ENCODE data around the gene HEATR1. TPM values are rescaled to one million over a fixed set of nuclear protein-coding genes. Genes with fewer than 3 reads are reported as not detected.

The HEATR1 gene
- total RNA-seq, 1 donor from 2014 or later: 12.8 TPM

DNA sequence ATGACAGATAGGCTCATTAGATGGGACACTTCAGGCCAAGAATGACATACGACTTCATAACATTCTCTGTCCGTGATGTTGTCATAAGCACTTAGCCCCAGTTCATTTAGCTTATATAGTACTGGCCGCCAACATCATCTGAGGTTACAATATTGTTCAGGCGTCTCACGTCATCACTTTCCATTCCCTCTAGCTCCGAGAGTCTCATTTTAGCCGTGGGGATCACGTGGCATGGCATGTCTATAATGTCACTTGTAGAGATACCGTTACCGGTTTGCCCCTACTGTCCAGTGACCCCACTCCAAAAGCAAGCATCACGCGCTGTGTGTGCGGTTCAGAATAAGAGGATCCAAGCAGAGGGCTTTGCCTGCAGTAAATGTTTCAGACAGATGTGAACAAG lies 34.6 kb upstream of the HEATR1 start:
- Histone ChIP-seq H3K9me3 (replicated peaks) (no peaks in the 10 kb centered on the region), H3K4me3 (peak overlapping the region; percentile 53), H3K4me1 (peaks cover 4% of the 10 kb centered on the region), H3K27me3 (ENCODE audit: low read depth) (no peaks in the 10 kb centered on the region), H3K36me3 (no peaks in the 10 kb centered on the region), H3K27ac (replicated peaks) (peak overlapping the region; percentile 75)
- TF ChIP-seq, protein P1, sequence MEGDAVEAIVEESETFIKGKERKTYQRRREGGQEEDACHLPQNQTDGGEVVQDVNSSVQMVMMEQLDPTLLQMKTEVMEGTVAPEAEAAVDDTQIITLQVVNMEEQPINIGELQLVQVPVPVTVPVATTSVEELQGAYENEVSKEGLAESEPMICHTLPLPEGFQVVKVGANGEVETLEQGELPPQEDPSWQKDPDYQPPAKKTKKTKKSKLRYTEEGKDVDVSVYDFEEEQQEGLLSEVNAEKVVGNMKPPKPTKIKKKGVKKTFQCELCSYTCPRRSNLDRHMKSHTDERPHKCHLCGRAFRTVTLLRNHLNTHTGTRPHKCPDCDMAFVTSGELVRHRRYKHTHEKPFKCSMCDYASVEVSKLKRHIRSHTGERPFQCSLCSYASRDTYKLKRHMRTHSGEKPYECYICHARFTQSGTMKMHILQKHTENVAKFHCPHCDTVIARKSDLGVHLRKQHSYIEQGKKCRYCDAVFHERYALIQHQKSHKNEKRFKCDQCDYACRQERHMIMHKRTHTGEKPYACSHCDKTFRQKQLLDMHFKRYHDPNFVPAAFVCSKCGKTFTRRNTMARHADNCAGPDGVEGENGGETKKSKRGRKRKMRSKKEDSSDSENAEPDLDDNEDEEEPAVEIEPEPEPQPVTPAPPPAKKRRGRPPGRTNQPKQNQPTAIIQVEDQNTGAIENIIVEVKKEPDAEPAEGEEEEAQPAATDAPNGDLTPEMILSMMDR (IDR thresholded peaks at IDR 0.05; ENCODE audit: borderline replicate concordance): no peak
- intact Hi-C loops (cut with micrococcal nuclease): no loop called here
- DNase-seq: peak; percentile 18

DNA sequence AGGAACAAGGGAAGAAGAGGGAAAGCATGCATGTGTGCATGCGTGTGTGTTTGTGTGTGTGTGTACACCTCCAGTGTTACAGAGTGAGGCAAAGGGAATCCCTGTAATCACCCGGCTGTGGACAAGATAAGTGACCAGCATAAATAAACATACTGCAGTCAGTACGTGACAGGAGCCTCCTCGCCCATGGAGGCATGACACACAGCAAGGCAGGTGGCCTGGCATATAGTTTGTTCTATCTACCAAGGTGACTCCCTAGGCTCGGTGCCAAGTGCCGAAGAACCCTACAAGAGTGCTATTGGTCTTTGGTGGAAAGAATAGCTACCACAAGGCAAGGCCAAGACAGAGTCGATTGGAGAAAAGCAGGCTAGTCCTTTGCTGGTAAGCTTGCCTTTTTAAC lies 31.7 kb upstream of the HEATR1 start:
- no peaks in the 10 kb centered on the region for H3K36me3 ChIP-seq
- no peaks in the 10 kb centered on the region for H3K9me3 ChIP-seq (replicated peaks)
- TF ChIP-seq, protein P1 (IDR thresholded peaks at IDR 0.05; ENCODE audit: borderline replicate concordance): no peak
- H3K4me3 ChIP-seq: no peak overlapping the region
- no peaks in the 10 kb centered on the region for H3K27me3 ChIP-seq (ENCODE audit: low read depth)
- H3K27ac ChIP-seq (replicated peaks): no peak overlapping the region
- peaks cover 4% of the 10 kb centered on the region for H3K4me1 ChIP-seq
- intact Hi-C loops (cut with micrococcal nuclease): no loop called here
- no peak for DNase-seq

DNA sequence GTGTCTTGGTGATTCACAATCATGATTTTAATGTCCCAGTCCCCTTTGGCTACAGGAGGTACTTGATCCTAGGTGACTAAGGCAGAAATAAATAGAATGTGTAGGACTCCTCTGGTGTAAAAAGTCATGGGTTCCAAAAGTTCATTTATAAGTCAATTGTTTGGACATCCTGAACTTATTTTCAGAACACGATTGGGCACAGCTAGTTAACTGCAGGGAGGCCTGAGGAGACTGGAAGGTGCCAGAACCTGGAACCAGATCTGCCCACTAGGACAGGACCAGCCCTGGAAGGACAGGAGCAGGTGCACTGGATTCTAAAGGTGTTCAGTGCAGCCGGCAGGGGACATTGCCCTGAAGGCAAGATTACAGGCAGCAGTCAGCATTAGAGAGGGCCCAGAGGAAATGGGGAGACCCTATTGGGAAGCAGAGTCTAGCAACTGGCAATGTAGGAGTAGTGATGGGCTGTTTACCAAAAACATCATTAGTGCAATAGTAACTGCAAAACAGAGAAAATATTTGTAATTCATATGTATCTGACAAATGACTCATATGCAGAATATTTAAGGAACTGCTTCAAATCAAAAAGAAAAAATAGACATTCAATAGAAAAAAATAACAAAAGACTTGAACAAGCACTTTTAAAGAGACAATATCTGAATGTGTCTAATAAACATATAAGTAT lies 23.6 kb upstream of the HEATR1 start:
- no peak overlapping the region for H3K4me3 ChIP-seq
- TF ChIP-seq, protein P1 (IDR thresholded peaks at IDR 0.05; ENCODE audit: borderline replicate concordance): no peak
- H3K4me1 ChIP-seq: no peaks in the 10 kb centered on the region
- no peak for DNase-seq
- H3K27ac ChIP-seq (replicated peaks): no peak overlapping the region
- intact Hi-C loops (cut with micrococcal nuclease): no loop called here
- no peaks in the 10 kb centered on the region for H3K36me3 ChIP-seq
- no peaks in the 10 kb centered on the region for H3K27me3 ChIP-seq (ENCODE audit: low read depth)
- H3K9me3 ChIP-seq (replicated peaks): peaks cover 6% of the 10 kb centered on the region

DNA sequence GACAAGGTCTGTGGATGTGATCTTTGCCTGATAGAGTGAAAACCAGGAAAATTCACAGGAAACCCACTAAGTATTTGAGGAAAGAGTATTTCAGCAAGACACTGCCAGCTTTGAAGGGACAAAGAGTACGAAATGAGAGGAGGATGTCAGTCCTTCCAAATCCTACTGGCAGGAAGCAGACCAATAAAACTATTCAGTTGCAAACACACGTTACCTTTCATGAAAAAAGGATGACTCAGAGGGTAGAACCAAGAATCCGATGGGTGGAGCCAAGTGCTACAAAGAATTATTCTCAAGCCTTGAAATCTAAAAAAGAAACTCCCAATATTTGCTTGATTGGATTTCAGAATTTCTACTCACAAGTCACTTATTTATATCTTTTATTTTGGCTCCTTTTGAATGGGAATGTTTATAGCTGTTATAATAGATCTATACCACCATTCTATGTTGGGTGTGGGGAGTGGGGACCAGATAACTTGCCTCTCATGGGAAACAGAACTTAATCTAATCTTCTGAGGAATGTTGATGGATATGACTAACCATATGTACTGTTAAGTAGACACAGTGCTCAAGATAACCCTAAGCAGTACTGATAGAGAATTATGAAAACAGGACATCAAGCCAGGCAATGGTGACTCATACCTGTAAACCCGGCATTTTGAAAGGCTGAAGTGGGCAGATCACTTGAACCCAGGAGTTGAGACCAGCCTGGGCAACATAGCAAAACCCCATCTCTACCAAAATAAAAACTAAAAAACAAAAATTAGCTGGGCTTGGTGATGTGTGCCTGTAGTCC lies 19.3 kb upstream of the HEATR1 start:
- H3K27me3 ChIP-seq (ENCODE audit: low read depth): peaks cover under 1% of the 10 kb centered on the region
- H3K4me3 ChIP-seq: no peak overlapping the region
- no peaks in the 10 kb centered on the region for H3K4me1 ChIP-seq
- H3K36me3 ChIP-seq: no peaks in the 10 kb centered on the region
- DNase-seq: no peak
- TF ChIP-seq, protein P1 (IDR thresholded peaks at IDR 0.05; ENCODE audit: borderline replicate concordance): no peak
- intact Hi-C loops (cut with micrococcal nuclease): no loop called here
- peaks cover 17% of the 10 kb centered on the region for H3K9me3 ChIP-seq (replicated peaks)
- no peak overlapping the region for H3K27ac ChIP-seq (replicated peaks)

DNA sequence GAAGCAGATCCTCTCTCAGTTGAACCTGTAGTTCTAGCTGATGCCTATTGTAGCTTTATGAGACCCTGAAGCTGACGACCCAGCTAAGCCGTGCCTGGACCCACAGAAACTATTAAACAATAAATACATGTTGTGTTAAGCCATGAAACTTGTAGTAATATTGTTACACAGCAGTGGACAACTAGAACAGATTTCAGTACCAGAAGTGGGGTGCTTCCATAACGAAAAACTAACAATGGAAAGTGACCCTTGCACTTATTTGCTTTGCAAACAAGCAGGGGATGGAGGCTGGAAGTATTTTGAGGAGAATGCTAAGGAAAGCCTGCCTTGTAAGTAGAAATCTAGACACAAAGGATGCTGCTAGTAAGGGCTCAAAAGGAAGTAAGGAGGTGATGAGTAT lies 18.1 kb upstream of the HEATR1 start:
- no peaks in the 10 kb centered on the region for H3K36me3 ChIP-seq
- no peak for DNase-seq
- no peak overlapping the region for H3K27ac ChIP-seq (replicated peaks)
- peaks cover 7% of the 10 kb centered on the region for H3K27me3 ChIP-seq (ENCODE audit: low read depth)
- intact Hi-C loops (cut with micrococcal nuclease): no loop called here
- no peak overlapping the region for H3K4me3 ChIP-seq
- TF ChIP-seq, protein P1 (IDR thresholded peaks at IDR 0.05; ENCODE audit: borderline replicate concordance): no peak
- peaks cover 17% of the 10 kb centered on the region for H3K9me3 ChIP-seq (replicated peaks)
- H3K4me1 ChIP-seq: no peaks in the 10 kb centered on the region
